Stimulated activated CD8-positive, alpha-beta memory T cell treated with anti-CD3 and anti-CD28 coated beads, Interleukin-12 subunit alpha, Interleukin-12 subunit beta, amount 100 ng/mL, for 1 hour (primary cell): ENCODE measurements around the gene PBX1.

Source experiments
- DNase-seq: peaks from one replicate; pipeline ENCODE4 v3.0.0-alpha.2; 2020; ENCODE audit warnings: low read depth

Gene PBX1

GRCh38 chr1:164670026-164670425 is 111.0 kb downstream of the PBX1 start:
- no peak for DNase-seq

- no peak for DNase-seq
Observed at GRCh38 chr1:164670786-164671185, 111.8 kb downstream of the PBX1 start.

GRCh38 chr1:164671323-164671965 is 112.5 kb downstream of the PBX1 start:
- DNase-seq, result no peak

- DNase-seq, result no peak
Observed at GRCh38 chr1:164671966-164672571, 113.1 kb downstream of the PBX1 start.

GRCh38 chr1:164672588-164672987 is 113.6 kb downstream of the PBX1 start:
- DNase-seq, result no peak

GRCh38 chr1:164673584-164674214 is 114.7 kb downstream of the PBX1 start:
- no peak for DNase-seq

- no peak for DNase-seq
Observed at GRCh38 chr1:164675342-164675904, 116.4 kb downstream of the PBX1 start.

GRCh38 chr1:164678136-164678700 is 119.2 kb downstream of the PBX1 start:
- DNase-seq, result no peak

- no peak for DNase-seq
Observed at GRCh38 chr1:164682570-164682969, 123.6 kb downstream of the PBX1 start.

- no peak for DNase-seq
Observed at GRCh38 chr1:164683235-164683634, 124.3 kb downstream of the PBX1 start.

GRCh38 chr1:164685266-164686035 is 126.5 kb downstream of the PBX1 start:
- DNase-seq, result no peak

- DNase-seq, result no peak
Observed at GRCh38 chr1:164687777-164688176, 128.8 kb downstream of the PBX1 start.

- DNase-seq, result no peak
Observed at GRCh38 chr1:164688791-164689190, 129.8 kb downstream of the PBX1 start.

GRCh38 chr1:164689672-164690511 is 130.9 kb downstream of the PBX1 start:
- no peak for DNase-seq

GRCh38 chr1:164692420-164692819 is 133.4 kb downstream of the PBX1 start:
- DNase-seq, result no peak

- DNase-seq, result no peak
Observed at GRCh38 chr1:164693564-164694359, 134.8 kb downstream of the PBX1 start.

- DNase-seq, result no peak
Observed at GRCh38 chr1:164694505-164694904, 135.5 kb downstream of the PBX1 start.

- DNase-seq, result no peak
Observed at GRCh38 chr1:164695956-164696665, 137.1 kb downstream of the PBX1 start.

GRCh38 chr1:164699815-164700491 is 141.0 kb downstream of the PBX1 start:
- DNase-seq, result no peak
